Small intestine (tissue), 7 donors: ENCODE data around the gene CPOX. TPM values are rescaled to one million over a fixed set of nuclear protein-coding genes. Genes with fewer than 3 reads are reported as not detected.
"Not testable (repeated sequence)": the region's sequence is repeated elsewhere in the genome, so short reads cannot be mapped to it uniquely, and the experiment has no call there.

Source experiments
- DNase-seq, 2 donors: peaks; one replicate each; pipeline versions ENCODE4 v3.0.0 to v3.0.0-alpha.2; 2013
- FAIRE-seq: peaks from 2 replicates; lab custom pipeline; 2012; peaks lifted over from hg19 to GRCh38; lab: Jason Lieb, UNC
- H3K27ac ChIP-seq, 3 donors: one replicate each; pipeline ENCODE4 v1.5.1; 2013; ENCODE audit warnings: low read length in 2 of 3, mild to moderate bottlenecking in 2 of 3, control low read depth in 1 of 3, inconsistent platforms in 1 of 3, low read depth in 1 of 3, moderate library complexity in 1 of 3
- H3K27me3 ChIP-seq, 3 donors: one replicate each; pipeline ENCODE4 v1.6.1; 2013; ENCODE audit warnings: low read length in 3 of 3, inconsistent platforms in 1 of 3; ENCODE audit not compliant: control insufficient read depth in 3 of 3, insufficient read depth in 3 of 3
- H3K36me3 ChIP-seq, 3 donors: one replicate each; pipeline ENCODE4 v1.6.1; 2013; ENCODE audit warnings: low read length in 3 of 3, inconsistent platforms in 1 of 3, low read depth in 1 of 3, mild to moderate bottlenecking in 1 of 3, moderate library complexity in 1 of 3; ENCODE audit not compliant: control insufficient read depth in 3 of 3, insufficient read depth in 2 of 3
- H3K4me1 ChIP-seq, 3 donors: one replicate each; pipeline ENCODE4 v1.6.1; 2013; ENCODE audit warnings: low read length in 2 of 3, inconsistent platforms in 1 of 3, low read depth in 1 of 3, mild to moderate bottlenecking in 1 of 3, moderate library complexity in 1 of 3; ENCODE audit not compliant: control insufficient read depth in 3 of 3, insufficient read depth in 2 of 3
- H3K4me3 ChIP-seq, 3 donors: one replicate each; pipeline ENCODE4 v1.5.1; 2013; ENCODE audit warnings: low read length in 3 of 3, control low read depth in 1 of 3, inconsistent platforms in 1 of 3, low read depth in 1 of 3, mild to moderate bottlenecking in 1 of 3, moderate library complexity in 1 of 3
- H3K9me3 ChIP-seq, 2 donors: one replicate each; pipeline ENCODE4 v1.6.1; 2013; ENCODE audit warnings: low read depth in 1 of 2, low read length in 1 of 2; ENCODE audit not compliant: control insufficient read depth in 2 of 2, insufficient read depth in 1 of 2
- WGBS, 3 donors: extraction: QIAGEN DNeasy Blood & Tissue Kit; methylation state at CpG; one replicate each; pipeline ENCODE4 v1.1.7; 2013; 5-methylcytosine and 5-hydroxymethylcytosine counted together
- polyA plus RNA-seq, 4 donors: library from polyadenylated mRNA; stranded (reverse) in 3 of 4; unstranded in 1 of 4; fragments of 200-250 nt in 3 of 4; fragments of 120-200 nt in 1 of 4; gene quantifications; one replicate each; pipeline versions ENCODE4 v1.2.1 to v1.2.3, GENCODE V29; 2013
- donor health status: healthy with polysubstance abuse.
- donor health status: control.
- donor health status: control.
- donor health status: Bipolar disorder and iron deficiency.
- donor health status: healthy.

CPOX gene
- polyA plus RNA-seq, 4 donors, result 13.4 to 28.8 (median 21.2) TPM

DNA sequence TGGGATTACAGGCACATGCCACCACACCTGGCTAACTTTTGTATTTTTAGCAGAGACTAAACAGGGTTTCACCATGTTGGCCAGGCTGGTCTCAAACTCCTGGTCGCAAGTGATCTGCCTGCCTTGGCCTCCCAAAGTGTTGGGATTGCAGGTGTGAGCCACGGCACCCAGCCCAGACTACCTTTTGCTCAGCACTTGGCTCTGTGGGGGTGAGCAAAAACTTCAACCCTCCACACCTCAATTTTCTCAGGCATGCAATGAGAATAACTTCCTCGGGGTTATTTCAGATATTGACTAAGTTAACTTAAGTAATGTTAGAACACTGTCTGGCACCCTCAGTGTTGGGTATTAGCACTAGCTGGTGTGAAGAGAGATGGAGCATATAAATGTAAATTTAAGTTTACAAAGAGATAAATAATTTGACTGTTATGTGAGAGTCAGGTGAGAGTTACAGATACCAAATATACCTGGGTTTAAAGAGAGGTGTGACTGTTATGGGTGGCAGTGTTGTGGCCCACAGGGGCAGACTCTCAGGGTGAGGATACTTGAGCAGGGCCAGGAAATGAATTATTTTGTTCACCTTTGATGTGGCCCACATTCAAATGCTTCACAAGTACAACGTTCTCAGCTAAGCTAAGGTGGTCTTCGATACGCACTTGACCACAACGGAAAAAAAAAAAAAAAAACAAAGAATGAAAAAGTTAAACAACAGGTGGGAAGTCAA lies 29.0 kb downstream of the CPOX start:
- peak overlapping the region in 1 of 3 donors; percentile 75 for H3K27ac ChIP-seq
- FAIRE-seq, result no peak
- 66 to 77% (median 73%) methylated on average over 7 of the region's 7 CpGs for WGBS, 3 donors
- H3K4me1 ChIP-seq, result no peaks in the 10 kb centered on the region
- no peaks in the 10 kb centered on the region for H3K27me3 ChIP-seq
- DNase-seq, result no peak
- no peak overlapping the region for H3K4me3 ChIP-seq
- H3K9me3 ChIP-seq, result no peaks in the 10 kb centered on the region
- no peaks in the 10 kb centered on the region for H3K36me3 ChIP-seq

DNA sequence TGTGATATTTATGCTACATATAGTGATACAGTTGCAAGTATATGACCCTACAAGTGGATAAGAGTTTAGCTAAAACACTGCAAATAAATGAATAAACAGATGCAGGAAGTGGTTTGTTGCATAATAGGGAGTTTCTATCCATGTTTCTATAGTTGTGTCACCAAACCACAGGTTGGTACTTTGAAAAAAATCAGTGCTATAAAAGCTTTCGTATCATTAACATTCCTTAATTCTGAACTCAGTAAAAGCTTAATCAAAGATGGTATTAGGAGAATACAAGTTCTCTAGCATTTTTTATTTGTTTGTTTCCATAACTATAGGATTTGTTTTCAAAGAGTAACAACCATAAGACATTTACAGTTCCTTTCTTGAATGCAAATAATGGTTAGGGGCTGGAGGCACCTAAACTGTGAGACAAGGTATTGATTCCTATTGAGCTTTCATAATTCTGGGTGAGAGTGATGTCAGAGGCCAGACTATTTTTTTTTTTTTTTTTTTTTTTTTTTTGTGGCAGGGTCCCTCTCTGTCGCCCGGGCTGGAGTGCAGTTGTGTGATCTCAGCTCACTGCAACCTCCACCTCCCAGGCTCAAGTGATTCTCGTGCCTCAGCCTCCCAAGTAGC lies 29.6 kb downstream of the CPOX start:
- Histone ChIP-seq H3K27ac (peak overlapping the region in 1 of 3 donors; percentile 75), H3K4me3 (no peak overlapping the region), H3K27me3 (no peaks in the 10 kb centered on the region), H3K36me3 (no peaks in the 10 kb centered on the region), H3K9me3 (no peaks in the 10 kb centered on the region), H3K4me1 (no peaks in the 10 kb centered on the region)
- WGBS, 3 donors, result 68 to 82% (median 70%) methylated on average over 4 of the region's 4 CpGs
- no peak for DNase-seq
- no peak for FAIRE-seq

DNA sequence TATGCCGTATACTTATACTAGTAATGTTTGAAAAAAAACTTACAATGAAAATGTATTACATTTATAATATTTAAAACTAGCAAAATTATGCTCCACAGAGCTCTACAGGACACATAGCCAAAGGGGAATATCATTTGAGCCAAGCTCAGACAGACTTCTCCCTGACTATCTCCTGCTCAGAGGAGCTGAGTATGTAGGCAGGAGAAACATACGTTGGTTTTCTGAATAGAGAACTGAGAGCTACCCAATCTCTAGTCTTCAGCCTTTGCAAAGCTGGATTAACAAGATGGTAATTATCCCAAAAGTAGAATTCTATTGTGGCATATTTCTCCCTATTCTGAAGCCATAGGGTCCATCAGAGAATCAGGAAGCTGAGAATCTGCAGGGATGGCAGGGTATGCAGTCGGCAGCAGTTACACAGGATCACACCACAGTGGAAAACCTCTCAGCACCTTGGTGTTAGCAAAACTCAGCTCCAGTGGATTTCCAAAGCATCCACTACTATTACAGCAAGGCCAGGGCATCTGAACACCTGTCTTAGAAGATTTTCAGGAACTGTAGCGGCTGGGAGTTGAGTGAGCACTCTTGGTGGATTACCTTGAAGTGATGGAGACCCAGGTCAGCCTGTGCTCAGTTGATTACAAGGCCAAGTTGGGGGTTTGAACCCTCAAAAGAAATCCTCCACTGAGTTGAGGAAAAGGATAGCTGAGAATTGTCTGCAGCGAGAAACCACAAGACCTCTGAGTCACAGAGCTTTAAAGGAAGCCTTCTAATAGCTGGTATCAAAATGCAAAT lies 31.5 kb downstream of the CPOX start:
- no peaks in the 10 kb centered on the region for H3K36me3 ChIP-seq
- DNase-seq (no peak), FAIRE-seq (no peak)
- peak overlapping the region in 1 of 3 donors; percentile 9 for H3K27ac ChIP-seq
- no peaks in the 10 kb centered on the region for H3K9me3 ChIP-seq
- no peak overlapping the region for H3K4me3 ChIP-seq
- no peaks in the 10 kb centered on the region for H3K4me1 ChIP-seq
- WGBS, 3 donors, result 75 to 83% (median 83%) methylated on average over 5 of the region's 5 CpGs
- H3K27me3 ChIP-seq, result no peaks in the 10 kb centered on the region

DNA sequence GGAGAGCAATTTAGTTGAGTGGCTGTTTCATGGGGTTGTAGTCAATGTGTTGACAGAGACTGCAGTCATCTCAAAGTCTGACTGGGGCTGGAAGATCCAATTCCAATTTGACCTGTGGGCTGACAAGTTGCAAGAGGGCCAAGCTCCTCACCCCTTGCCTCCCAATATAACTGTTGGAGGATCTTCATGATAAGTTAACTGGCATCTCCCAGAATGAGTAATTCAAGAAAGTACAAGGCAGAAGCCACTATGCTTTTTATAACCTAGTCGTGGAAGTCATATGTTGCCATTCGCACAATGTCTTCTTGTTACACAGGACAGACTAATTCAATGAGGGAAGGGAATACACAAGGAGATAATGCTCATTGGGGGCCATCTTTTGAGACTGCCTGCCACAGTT lies 32.5 kb downstream of the CPOX start:
- no peaks in the 10 kb centered on the region for H3K4me1 ChIP-seq
- H3K27ac ChIP-seq, result no peak overlapping the region
- FAIRE-seq (no peak), DNase-seq (no peak)
- no peaks in the 10 kb centered on the region for H3K36me3 ChIP-seq
- H3K9me3 ChIP-seq, result no peaks in the 10 kb centered on the region
- no peak overlapping the region for H3K4me3 ChIP-seq
- WGBS, 3 donors, result 84 to 95% (median 93%) methylated on average over 2 of the region's 2 CpGs
- no peaks in the 10 kb centered on the region for H3K27me3 ChIP-seq

DNA sequence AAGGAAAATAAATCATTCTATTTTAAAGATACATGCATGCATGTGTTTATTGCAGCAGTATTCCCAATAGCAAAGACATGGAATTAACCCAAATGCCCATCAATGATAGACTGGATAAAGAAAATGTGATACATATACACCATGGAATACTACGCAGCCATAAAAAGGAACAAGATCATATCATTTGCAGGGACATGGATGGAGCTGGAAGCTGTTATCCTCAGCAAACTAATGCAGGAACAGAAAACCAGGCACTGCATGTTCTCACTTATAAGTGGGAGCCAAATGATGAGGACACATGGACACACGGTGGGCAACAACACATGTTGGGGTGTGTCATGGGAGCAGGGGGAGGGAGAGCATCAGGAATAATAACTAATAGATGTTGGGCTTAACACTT lies 33.6 kb downstream of the CPOX start:
- H3K4me1 ChIP-seq, H3K27me3 ChIP-seq, H3K36me3 ChIP-seq, H3K27ac ChIP-seq, FAIRE-seq, H3K4me3 ChIP-seq, DNase-seq, H3K9me3 ChIP-seq: not testable (repeated sequence)
- WGBS, 3 donors, result 97 to 100% (median 97%) methylated on average over 2 of the region's 2 CpGs

DNA sequence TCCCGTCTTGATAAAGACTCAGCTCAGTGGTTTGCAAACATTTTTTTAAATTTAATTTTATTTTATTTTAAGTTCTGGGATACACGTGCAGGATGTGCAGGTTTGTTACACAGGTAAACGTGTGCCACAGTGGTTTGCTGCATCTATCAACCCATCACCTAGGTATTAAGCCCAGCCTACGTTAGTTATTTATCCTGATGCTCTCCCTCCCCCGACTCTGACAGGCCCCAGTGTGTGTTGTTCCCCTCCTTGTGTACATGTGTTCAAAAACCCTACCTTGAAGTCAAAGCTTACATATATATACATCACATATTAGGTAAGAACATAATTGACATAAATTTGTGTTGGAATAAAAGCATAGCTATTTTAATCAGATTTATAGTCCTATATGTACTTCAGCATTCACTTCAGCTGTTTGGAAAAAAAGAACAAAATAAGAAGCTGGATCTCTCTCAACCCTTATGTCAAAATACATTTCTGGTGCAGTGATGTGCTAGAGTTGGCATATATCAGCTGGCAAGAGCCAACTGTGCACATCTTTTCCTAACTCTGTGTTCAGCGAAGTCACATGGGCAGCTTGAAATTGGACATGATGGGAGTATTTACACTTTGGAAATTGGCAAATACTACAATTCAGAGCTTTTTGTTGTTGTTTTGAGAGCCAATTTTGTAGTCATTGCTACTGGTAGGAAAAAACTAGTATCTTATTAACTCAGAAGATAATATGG lies 35.1 kb downstream of the CPOX start:
- DNase-seq (no peak), FAIRE-seq (no peak)
- H3K27ac ChIP-seq, result no peak overlapping the region
- no peaks in the 10 kb centered on the region for H3K36me3 ChIP-seq
- H3K4me3 ChIP-seq, result no peak overlapping the region
- H3K9me3 ChIP-seq, result no peaks in the 10 kb centered on the region
- H3K4me1 ChIP-seq, result no peaks in the 10 kb centered on the region
- H3K27me3 ChIP-seq, result no peaks in the 10 kb centered on the region
- WGBS, 3 donors, result 78 to 83% (median 82%) methylated on average over 6 of the region's 6 CpGs

DNA sequence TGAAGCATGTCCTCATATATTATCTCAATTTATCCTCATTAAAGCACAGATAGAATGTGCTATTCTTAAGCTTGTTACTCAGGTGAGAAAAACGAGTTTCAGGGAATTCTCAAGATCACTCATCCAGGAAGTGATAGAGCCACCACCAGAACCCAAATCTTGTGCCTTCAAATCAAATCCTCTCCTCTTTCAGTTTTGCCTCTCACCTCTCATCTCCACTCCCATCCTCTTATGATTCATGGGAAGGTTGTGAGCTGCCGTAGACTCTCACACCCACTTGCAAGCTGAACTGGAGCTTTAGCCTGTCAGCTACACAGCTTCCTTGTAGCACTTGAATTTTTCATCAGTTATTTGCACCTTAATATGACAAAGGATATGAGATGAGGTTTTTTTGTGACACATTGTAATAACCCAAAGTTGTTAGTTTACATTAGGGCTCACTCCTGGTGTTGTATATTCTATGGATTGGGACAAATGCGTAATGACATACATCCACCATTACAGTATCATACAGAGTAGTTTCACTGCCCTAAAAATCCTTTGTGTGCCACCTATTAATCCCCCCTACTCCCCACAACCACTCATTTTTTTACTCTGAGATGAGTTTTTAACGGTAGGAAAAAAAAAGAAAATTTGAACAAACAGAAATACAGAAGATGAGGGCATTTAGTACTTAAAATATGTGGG lies 35.9 kb downstream of the CPOX start:
- H3K9me3 ChIP-seq, result no peaks in the 10 kb centered on the region
- WGBS, 3 donors, result 64 to 70% (median 65%) methylated on average over 4 of the region's 4 CpGs
- peak overlapping the region in 1 of 3 donors; percentile 53 for H3K27ac ChIP-seq
- no peaks in the 10 kb centered on the region for H3K36me3 ChIP-seq
- no peak for FAIRE-seq
- DNase-seq, result no peak
- H3K4me3 ChIP-seq, result no peak overlapping the region
- peaks cover 0 to 5% (median 2%) of the 10 kb centered on the region in 3 donors for H3K4me1 ChIP-seq
- no peaks in the 10 kb centered on the region for H3K27me3 ChIP-seq
